ENCODE measurements around the gene DENND11.
A peak's percentile ranks its signal among the peaks of the same experiment; 100 is the strongest.

The DENND11 gene

DNA sequence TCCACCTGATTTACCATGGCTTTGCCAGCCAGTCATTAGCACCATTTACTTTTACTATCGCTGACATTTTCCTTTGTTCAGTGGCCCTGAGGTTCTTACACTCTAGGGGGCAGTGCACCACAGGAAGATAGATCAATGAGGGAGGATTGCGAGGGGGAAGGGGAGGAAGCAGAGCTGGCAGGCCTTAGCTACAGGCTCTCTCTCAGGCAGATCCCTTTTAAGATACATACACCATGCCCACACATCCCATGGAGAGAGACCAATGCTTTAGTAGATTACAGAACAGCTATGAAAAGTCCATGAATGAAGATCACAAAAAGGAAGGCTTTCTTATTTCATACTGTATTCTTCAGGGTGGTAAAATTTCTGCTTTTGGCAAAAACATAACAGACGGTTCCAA lies 47.4 kb downstream of the DENND11 start:
- Mint-ChIP-seq H3K4me1 (peaks cover 4% of the 10 kb centered on the region), H3K36me3 (ENCODE audit: low read depth) (peaks cover 33% of the 10 kb centered on the region), H3K27ac (peak overlapping the region; percentile 30), H3K9me3 (no peaks in the 10 kb centered on the region), H3K27me3 (no peaks in the 10 kb centered on the region), H3K4me3 (no peak overlapping the region)
- peak; percentile 42 for DNase-seq
- peak; percentile 76 for ATAC-seq

DNA sequence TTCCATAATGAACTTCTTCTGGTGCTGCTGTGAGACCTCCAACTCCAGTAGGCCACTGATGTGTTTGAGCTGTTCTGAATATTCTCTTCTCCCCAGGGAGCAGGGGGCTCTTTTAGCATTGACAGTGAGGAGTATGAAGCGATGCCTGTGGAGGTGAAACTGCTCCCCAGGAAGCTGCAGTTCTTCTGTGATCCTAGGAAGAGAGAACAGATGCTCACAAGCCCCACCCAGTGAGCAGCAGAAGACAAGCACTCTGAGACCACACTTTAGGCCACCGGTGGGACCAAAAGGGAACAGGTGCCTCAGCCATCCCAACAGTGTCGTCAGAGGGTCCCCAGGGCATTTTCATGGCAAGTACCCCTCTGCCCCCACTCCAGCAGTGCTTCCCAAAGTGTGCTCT lies 49.3 kb downstream of the DENND11 start:
- Mint-ChIP-seq H3K4me3 (no peak overlapping the region), H3K36me3 (ENCODE audit: low read depth) (peaks cover 36% of the 10 kb centered on the region), H3K4me1 (peaks cover 4% of the 10 kb centered on the region), H3K27me3 (no peaks in the 10 kb centered on the region), H3K27ac (no peak overlapping the region), H3K9me3 (no peaks in the 10 kb centered on the region)
- DNase-seq (no peak), ATAC-seq (no peak)
